ENCODE results near the gene GJA4. TPM values are rescaled to one million over a fixed set of nuclear protein-coding genes. Genes with fewer than 3 reads are reported as not detected.

The GJA4 gene
- total RNA-seq, 1 experiment from 2014 or later, result not detected

DNA sequence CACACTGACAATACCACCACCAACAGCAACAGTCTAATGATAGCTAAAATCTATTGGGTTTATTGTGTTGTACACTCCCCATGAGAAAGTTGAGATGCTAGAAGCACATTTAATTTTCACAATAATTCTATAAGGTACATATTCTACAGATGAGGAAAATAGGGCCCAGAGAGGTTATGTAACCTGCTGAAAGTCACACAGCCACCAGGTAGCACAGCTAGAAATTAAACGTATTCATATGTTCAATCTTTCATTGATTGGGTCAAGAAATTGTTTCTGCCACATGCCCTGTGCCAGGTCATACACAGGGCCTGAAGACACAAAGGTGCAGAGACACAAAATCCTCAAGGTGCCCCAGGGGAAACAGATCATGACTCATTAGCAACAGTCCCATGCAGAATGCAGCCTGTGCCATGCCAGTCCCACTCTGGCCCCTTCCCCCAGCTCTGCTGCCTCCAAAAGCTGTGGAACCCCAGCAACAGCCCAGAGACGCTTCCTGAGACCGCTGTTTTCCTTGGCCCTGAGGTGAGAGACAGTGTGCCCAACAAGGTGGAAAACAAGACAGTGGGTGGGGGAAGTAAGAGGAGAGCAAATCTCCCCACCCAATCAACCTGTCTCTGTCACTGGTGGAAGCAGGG, 32.1 kb downstream of the GJA4 start:
- BruUV-seq (replicated peaks), result no TSS peak
- ChIA-PET POLR2A (ENCODE audit: low non-redundant PET) (no interaction called here), CTCF (no interaction called here)
- no peaks in the 10 kb centered on the region for H3K27me3 ChIP-seq (replicated peaks; ENCODE audit: insufficient read depth, low read depth, low read length, poor library complexity)
- no peaks in the 10 kb centered on the region for H3K9me3 ChIP-seq (ENCODE audit: low read depth, low read length, poor library complexity, severe bottlenecking)
- no peak for DNase-seq (ENCODE audit: low spot score)
- H3K27ac ChIP-seq (ENCODE audit: low read depth, low read length, poor library complexity, severe bottlenecking), result no peak overlapping the region
- TF ChIP-seq, protein P1, sequence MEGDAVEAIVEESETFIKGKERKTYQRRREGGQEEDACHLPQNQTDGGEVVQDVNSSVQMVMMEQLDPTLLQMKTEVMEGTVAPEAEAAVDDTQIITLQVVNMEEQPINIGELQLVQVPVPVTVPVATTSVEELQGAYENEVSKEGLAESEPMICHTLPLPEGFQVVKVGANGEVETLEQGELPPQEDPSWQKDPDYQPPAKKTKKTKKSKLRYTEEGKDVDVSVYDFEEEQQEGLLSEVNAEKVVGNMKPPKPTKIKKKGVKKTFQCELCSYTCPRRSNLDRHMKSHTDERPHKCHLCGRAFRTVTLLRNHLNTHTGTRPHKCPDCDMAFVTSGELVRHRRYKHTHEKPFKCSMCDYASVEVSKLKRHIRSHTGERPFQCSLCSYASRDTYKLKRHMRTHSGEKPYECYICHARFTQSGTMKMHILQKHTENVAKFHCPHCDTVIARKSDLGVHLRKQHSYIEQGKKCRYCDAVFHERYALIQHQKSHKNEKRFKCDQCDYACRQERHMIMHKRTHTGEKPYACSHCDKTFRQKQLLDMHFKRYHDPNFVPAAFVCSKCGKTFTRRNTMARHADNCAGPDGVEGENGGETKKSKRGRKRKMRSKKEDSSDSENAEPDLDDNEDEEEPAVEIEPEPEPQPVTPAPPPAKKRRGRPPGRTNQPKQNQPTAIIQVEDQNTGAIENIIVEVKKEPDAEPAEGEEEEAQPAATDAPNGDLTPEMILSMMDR (conservative IDR thresholded peaks at IDR 0.05; ENCODE audit: low read depth, low read length), result no peak
- no peak for TF ChIP-seq EZH2 (IDR thresholded peaks at IDR 0.05; ENCODE audit: borderline replicate concordance, low read depth, low read length, poor library complexity, severe bottlenecking)
- H3K36me3 ChIP-seq (ENCODE audit: insufficient read depth, low read length, poor library complexity, severe bottlenecking), result no peaks in the 10 kb centered on the region
- intact Hi-C loops (cut with micrococcal nuclease; ENCODE audit: unreplicated experiment), result no loop called here
- H3K4me3 ChIP-seq (ENCODE audit: low read depth, low read length, poor library complexity, severe bottlenecking), result no peak overlapping the region
- no peaks in the 10 kb centered on the region for H3K4me1 ChIP-seq (ENCODE audit: insufficient read depth, low read length, poor library complexity, severe bottlenecking)

GRCh38 chr1:34825455-34826091, 32.8 kb downstream of the GJA4 start:
- H3K36me3 ChIP-seq (ENCODE audit: insufficient read depth, low read length, poor library complexity, severe bottlenecking), result no peaks in the 10 kb centered on the region
- ChIA-PET POLR2A (ENCODE audit: low non-redundant PET) (no interaction called here), CTCF (no interaction called here)
- H3K4me1 ChIP-seq (ENCODE audit: insufficient read depth, low read length, poor library complexity, severe bottlenecking), result no peaks in the 10 kb centered on the region
- H3K27ac ChIP-seq (ENCODE audit: low read depth, low read length, poor library complexity, severe bottlenecking), result no peak overlapping the region
- no peaks in the 10 kb centered on the region for H3K27me3 ChIP-seq (replicated peaks; ENCODE audit: insufficient read depth, low read depth, low read length, poor library complexity)
- BruUV-seq (replicated peaks), result no TSS peak
- intact Hi-C loops (cut with micrococcal nuclease; ENCODE audit: unreplicated experiment), result no loop called here
- no peak for DNase-seq (ENCODE audit: low spot score)
- no peak overlapping the region for H3K4me3 ChIP-seq (ENCODE audit: low read depth, low read length, poor library complexity, severe bottlenecking)
- H3K9me3 ChIP-seq (ENCODE audit: low read depth, low read length, poor library complexity, severe bottlenecking), result no peaks in the 10 kb centered on the region
- no peak for TF ChIP-seq EZH2 (IDR thresholded peaks at IDR 0.05; ENCODE audit: borderline replicate concordance, low read depth, low read length, poor library complexity, severe bottlenecking)
- TF ChIP-seq, protein P1 (conservative IDR thresholded peaks at IDR 0.05; ENCODE audit: low read depth, low read length), result no peak

- Histone ChIP-seq H3K27me3 (replicated peaks; ENCODE audit: insufficient read depth, low read depth, low read length, poor library complexity) (no peaks in the 10 kb centered on the region), H3K36me3 (ENCODE audit: insufficient read depth, low read length, poor library complexity, severe bottlenecking) (no peaks in the 10 kb centered on the region), H3K4me1 (ENCODE audit: insufficient read depth, low read length, poor library complexity, severe bottlenecking) (no peaks in the 10 kb centered on the region), H3K4me3 (ENCODE audit: low read depth, low read length, poor library complexity, severe bottlenecking) (no peak overlapping the region), H3K9me3 (ENCODE audit: low read depth, low read length, poor library complexity, severe bottlenecking) (no peaks in the 10 kb centered on the region), H3K27ac (ENCODE audit: low read depth, low read length, poor library complexity, severe bottlenecking) (no peak overlapping the region)
- ChIA-PET CTCF (no interaction called here), POLR2A (ENCODE audit: low non-redundant PET) (no interaction called here)
- TF ChIP-seq, protein P1 (conservative IDR thresholded peaks at IDR 0.05; ENCODE audit: low read depth, low read length), result no peak
- no peak for TF ChIP-seq EZH2 (IDR thresholded peaks at IDR 0.05; ENCODE audit: borderline replicate concordance, low read depth, low read length, poor library complexity, severe bottlenecking)
- DNase-seq (ENCODE audit: low spot score), result no peak
- BruUV-seq (replicated peaks), result no TSS peak
- intact Hi-C loops (cut with micrococcal nuclease; ENCODE audit: unreplicated experiment), result no loop called here
Observed at GRCh38 chr1:34827341-34827941, 34.6 kb downstream of the GJA4 start.

Measured in A673 (cell line).